Muscle layer of colon (tissue), 2 donors: ENCODE measurements around the gene MPZL1.
"Not testable (repeated sequence)": the region's sequence is repeated elsewhere in the genome, so short reads cannot be mapped to it uniquely, and the experiment has no call there.

ENCODE experiments used
- H3K27ac ChIP-seq: one replicate; pipeline ENCODE4 v1.7.0; 2013; ENCODE audit warnings: low read depth, mild to moderate bottlenecking, low read length, moderate library complexity
- H3K27me3 ChIP-seq, 2 donors: one replicate each; pipeline ENCODE4 v1.7.0; 2013; ENCODE audit warnings: low read length in 2 of 2, mild to moderate bottlenecking in 2 of 2; ENCODE audit not compliant: insufficient read depth in 2 of 2, control insufficient read depth in 1 of 2
- H3K36me3 ChIP-seq: one replicate; pipeline ENCODE4 v1.7.0; 2013; ENCODE audit warnings: mild to moderate bottlenecking, low read length; ENCODE audit not compliant: insufficient read depth
- H3K4me1 ChIP-seq: one replicate; pipeline ENCODE4 v1.7.0; 2013; ENCODE audit warnings: mild to moderate bottlenecking, low read length; ENCODE audit not compliant: insufficient read depth
- H3K4me3 ChIP-seq, 2 donors: one replicate each; pipeline ENCODE4 v1.7.0; 2013; ENCODE audit warnings: low read length in 2 of 2, low read depth in 1 of 2, mild to moderate bottlenecking in 1 of 2, moderate library complexity in 1 of 2
- H3K9ac ChIP-seq: one replicate; pipeline ENCODE4 v1.7.0; 2013; ENCODE audit warnings: low read length
- H3K9me3 ChIP-seq: one replicate; pipeline ENCODE4 v1.7.0; 2013; ENCODE audit warnings: mild to moderate bottlenecking, low read length
- donor health status: abdominal sarcoma.
- donor health status: Adenocarcinoma of cecum.

The MPZL1 gene

GRCh38 chr1:167825419-167826079, 103.8 kb downstream of the MPZL1 start:
- Histone ChIP-seq H3K27ac (no peak overlapping the region), H3K36me3 (no peaks in the 10 kb centered on the region), H3K27me3 (no peaks in the 10 kb centered on the region), H3K9me3 (no peaks in the 10 kb centered on the region), H3K9ac (no peak overlapping the region), H3K4me3 (no peak overlapping the region), H3K4me1 (no peaks in the 10 kb centered on the region)

- H3K36me3 ChIP-seq: no peaks in the 10 kb centered on the region
- H3K4me3 ChIP-seq: no peak overlapping the region
- no peaks in the 10 kb centered on the region for H3K27me3 ChIP-seq
- H3K9me3 ChIP-seq: no peaks in the 10 kb centered on the region
- no peak overlapping the region for H3K27ac ChIP-seq
- H3K4me1 ChIP-seq: no peaks in the 10 kb centered on the region
- no peak overlapping the region for H3K9ac ChIP-seq
Observed at GRCh38 chr1:167826127-167826526, 104.3 kb downstream of the MPZL1 start.

- Histone ChIP-seq H3K27ac (no peak overlapping the region), H3K4me3 (no peak overlapping the region), H3K9ac (no peak overlapping the region), H3K9me3 (no peaks in the 10 kb centered on the region), H3K36me3 (no peaks in the 10 kb centered on the region), H3K27me3 (no peaks in the 10 kb centered on the region), H3K4me1 (no peaks in the 10 kb centered on the region)
Observed at GRCh38 chr1:167829868-167830267, 108.1 kb downstream of the MPZL1 start.

DNA sequence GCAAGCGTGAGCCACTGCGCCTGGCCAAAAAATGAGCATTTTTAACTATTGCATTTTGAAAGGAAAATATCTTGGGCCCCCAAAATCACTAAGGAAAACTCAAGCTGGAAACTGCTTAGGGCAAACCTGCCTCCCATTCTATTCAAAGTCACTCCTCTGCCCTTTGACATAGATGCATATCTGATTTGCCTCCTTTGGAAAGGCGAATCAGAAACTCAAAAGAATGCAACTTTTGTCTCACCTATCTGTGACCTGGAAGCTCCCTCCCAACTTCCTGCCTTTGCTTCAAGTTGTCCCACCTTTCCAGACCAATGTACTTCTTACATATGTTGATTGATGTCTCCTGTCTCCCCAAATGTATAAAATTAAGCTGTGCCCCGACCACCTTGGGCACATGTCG, 108.9 kb downstream of the MPZL1 start:
- not testable (repeated sequence) for H3K4me3 ChIP-seq, H3K27me3 ChIP-seq, H3K9ac ChIP-seq, H3K4me1 ChIP-seq, H3K27ac ChIP-seq, H3K9me3 ChIP-seq, H3K36me3 ChIP-seq

DNA sequence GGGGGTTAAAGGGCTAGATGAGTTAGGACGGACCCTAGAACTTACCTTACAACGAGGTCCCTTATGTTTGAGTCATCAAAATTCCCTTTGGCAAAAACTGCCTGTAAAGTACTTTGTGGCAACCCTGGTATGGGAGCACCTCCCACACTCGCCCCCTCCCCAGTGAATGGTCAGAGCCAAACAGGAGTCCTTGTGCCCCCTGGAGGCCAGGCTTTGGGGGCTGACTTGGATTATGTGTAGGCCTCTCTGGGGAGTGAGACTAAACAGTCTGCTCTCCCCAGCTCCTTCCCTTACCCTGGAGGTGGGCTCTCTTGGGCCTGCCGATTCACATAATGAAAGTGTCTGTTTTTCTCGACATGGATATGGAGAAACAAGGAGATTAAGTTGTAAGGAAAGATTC, 110.9 kb downstream of the MPZL1 start:
- Histone ChIP-seq H3K36me3 (no peaks in the 10 kb centered on the region), H3K4me3 (no peak overlapping the region), H3K9me3 (no peaks in the 10 kb centered on the region), H3K4me1 (no peaks in the 10 kb centered on the region), H3K27me3 (no peaks in the 10 kb centered on the region), H3K27ac (no peak overlapping the region), H3K9ac (no peak overlapping the region)

- no peak overlapping the region for H3K27ac ChIP-seq
- no peaks in the 10 kb centered on the region for H3K4me1 ChIP-seq
- no peak overlapping the region for H3K9ac ChIP-seq
- H3K27me3 ChIP-seq: no peaks in the 10 kb centered on the region
- no peaks in the 10 kb centered on the region for H3K9me3 ChIP-seq
- H3K36me3 ChIP-seq: no peaks in the 10 kb centered on the region
- H3K4me3 ChIP-seq: no peak overlapping the region
Observed at GRCh38 chr1:167833904-167834303, 112.1 kb downstream of the MPZL1 start.

DNA sequence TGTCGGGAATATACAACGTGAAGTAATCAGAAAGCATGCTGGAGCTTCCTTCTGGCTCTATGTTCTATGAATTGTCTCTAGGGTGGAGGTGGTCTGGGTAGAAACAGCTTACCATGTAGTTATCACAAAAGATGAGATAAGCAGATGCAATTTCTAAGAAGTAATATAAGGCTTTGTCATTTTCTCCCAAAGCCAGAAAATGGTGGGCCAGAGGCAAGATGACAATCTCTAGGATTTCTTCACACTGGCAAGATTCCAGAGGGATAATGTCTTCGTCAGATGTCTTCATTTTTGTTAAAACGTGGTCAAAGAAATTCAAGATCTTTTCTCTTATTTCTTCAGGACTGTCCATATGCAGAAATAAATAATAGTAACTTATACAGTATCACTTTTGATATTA, 114.4 kb downstream of the MPZL1 start:
- no peaks in the 10 kb centered on the region for H3K4me1 ChIP-seq
- H3K4me3 ChIP-seq: no peak overlapping the region
- no peaks in the 10 kb centered on the region for H3K36me3 ChIP-seq
- no peaks in the 10 kb centered on the region for H3K27me3 ChIP-seq
- H3K9ac ChIP-seq: no peak overlapping the region
- H3K9me3 ChIP-seq: no peaks in the 10 kb centered on the region
- no peak overlapping the region for H3K27ac ChIP-seq

DNA sequence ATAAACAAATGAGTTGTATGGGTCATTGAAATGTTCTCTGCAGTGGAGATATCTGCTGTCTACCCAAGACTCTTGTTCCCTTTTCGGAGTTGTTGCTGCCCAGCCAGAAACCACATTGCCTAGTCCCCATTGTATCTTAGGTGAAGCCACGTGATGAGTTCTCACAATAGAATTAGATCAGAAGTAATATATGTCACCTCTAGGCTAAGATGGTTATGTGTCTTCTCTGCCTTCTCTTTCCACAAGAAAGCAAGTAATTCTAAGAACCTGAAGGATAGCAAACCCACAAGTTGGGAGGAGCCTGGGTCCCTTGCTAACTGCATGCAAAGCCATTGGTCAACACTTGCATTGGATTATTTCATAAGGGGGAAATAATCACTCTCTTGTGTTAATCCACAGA, 115.5 kb downstream of the MPZL1 start:
- Histone ChIP-seq H3K9me3 (no peaks in the 10 kb centered on the region), H3K4me3 (no peak overlapping the region), H3K27ac (no peak overlapping the region), H3K36me3 (no peaks in the 10 kb centered on the region), H3K4me1 (no peaks in the 10 kb centered on the region), H3K9ac (no peak overlapping the region), H3K27me3 (no peaks in the 10 kb centered on the region)

GRCh38 chr1:167839009-167839408, 117.2 kb downstream of the MPZL1 start:
- Histone ChIP-seq H3K36me3 (no peaks in the 10 kb centered on the region), H3K4me1 (no peaks in the 10 kb centered on the region), H3K9me3 (no peaks in the 10 kb centered on the region), H3K27me3 (no peaks in the 10 kb centered on the region), H3K27ac (no peak overlapping the region), H3K9ac (no peak overlapping the region), H3K4me3 (no peak overlapping the region)
